MM.1S (cell line): ENCODE data around the gene SNRK.

ENCODE experiments used
- EZH2 ChIP-seq: fragments of 300-600 bp; sonication (generic); optimal IDR thresholded peaks from 2 replicates; pipeline ENCODE3; 2017; ENCODE audit warnings: low read depth, mild to moderate bottlenecking, antibody characterized with exemption, low read length, mixed read lengths
- TF ChIP-seq, protein P1 (sequence below): fragments of 300-600 bp; sonication (generic); IDR thresholded peaks from 2 replicates; pipeline ENCODE4 v1.5.1; 2016; ENCODE audit warnings: antibody characterized with exemption, low read length, mixed read lengths

DNA sequence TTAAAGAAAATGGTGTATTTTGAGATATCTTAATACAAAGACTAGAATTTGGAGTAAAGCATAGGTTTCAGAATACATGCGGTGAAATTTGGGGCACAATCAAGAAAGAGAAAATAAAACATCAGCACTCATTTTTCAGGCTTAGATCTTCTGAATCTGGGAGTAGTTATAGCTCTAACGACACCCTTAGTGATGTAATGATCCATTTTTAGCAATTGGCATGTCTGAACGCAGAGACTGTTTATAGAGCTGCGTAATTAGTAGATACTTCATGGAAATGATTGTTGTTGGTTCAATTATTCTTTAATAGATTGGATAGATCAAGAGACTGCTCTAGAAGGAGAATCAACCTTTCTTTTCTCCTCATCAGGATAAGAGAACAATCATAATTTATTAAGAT lies 47.5 kb upstream of the SNRK start:
- TF ChIP-seq, protein P1, sequence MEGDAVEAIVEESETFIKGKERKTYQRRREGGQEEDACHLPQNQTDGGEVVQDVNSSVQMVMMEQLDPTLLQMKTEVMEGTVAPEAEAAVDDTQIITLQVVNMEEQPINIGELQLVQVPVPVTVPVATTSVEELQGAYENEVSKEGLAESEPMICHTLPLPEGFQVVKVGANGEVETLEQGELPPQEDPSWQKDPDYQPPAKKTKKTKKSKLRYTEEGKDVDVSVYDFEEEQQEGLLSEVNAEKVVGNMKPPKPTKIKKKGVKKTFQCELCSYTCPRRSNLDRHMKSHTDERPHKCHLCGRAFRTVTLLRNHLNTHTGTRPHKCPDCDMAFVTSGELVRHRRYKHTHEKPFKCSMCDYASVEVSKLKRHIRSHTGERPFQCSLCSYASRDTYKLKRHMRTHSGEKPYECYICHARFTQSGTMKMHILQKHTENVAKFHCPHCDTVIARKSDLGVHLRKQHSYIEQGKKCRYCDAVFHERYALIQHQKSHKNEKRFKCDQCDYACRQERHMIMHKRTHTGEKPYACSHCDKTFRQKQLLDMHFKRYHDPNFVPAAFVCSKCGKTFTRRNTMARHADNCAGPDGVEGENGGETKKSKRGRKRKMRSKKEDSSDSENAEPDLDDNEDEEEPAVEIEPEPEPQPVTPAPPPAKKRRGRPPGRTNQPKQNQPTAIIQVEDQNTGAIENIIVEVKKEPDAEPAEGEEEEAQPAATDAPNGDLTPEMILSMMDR: no peak
- no peak for TF ChIP-seq EZH2
